T47D (cell line): ENCODE results near the gene MAN2A1.

Source experiments
- DNase-seq, 2 experiments: peaks; one replicate each; pipeline versions ENCODE4 v3.0.0 to v3.0.0-alpha.2; 2011 to 2012; ENCODE audit warnings: low read depth in 1 of 2, low spot score in 1 of 2
- JUND ChIP-seq: IDR thresholded peaks from 2 replicates; pipeline ENCODE4 v1.6.1; 2012; ENCODE audit warnings: low read depth
- in situ Hi-C: cut with HindIII; loops from 2 replicates; pipeline ENCODE4 v1.10.0; 2016; ENCODE audit warnings: low sequenced_read_pairs, low pct_unique_long_range_greater_than_20kb

MAN2A1 gene

GRCh38 chr5:109701792-109702191, 12.1 kb downstream of the MAN2A1 start:
- TF ChIP-seq JUND, result no peak
- DNase-seq, result no peak
- in situ Hi-C loops, result no loop called here

- no peak for TF ChIP-seq JUND
- no peak for DNase-seq
- in situ Hi-C loops, result no loop called here
These were observed 13.4 kb downstream of the MAN2A1 start for GRCh38 chr5:109703166-109703565.

GRCh38 chr5:109703829-109704228, 14.1 kb downstream of the MAN2A1 start:
- TF ChIP-seq JUND, result no peak
- DNase-seq, result no peak
- in situ Hi-C loops, result no loop called here

GRCh38 chr5:109704282-109704952, 14.7 kb downstream of the MAN2A1 start:
- no peak for DNase-seq
- no peak for TF ChIP-seq JUND
- in situ Hi-C loops, result no loop called here

- TF ChIP-seq JUND, result no peak
- no peak for DNase-seq
- in situ Hi-C loops, result no loop called here
These were observed 15.9 kb downstream of the MAN2A1 start for GRCh38 chr5:109705596-109705995.

- in situ Hi-C loops, result no loop called here
- TF ChIP-seq JUND, result no peak
- DNase-seq, result no peak
These were observed 16.4 kb downstream of the MAN2A1 start for GRCh38 chr5:109706095-109706494.

GRCh38 chr5:109707531-109707930, 17.8 kb downstream of the MAN2A1 start:
- TF ChIP-seq JUND, result no peak
- in situ Hi-C loops, result no loop called here
- no peak for DNase-seq

- DNase-seq, result no peak
- in situ Hi-C loops, result no loop called here
- no peak for TF ChIP-seq JUND
These were observed 19.1 kb downstream of the MAN2A1 start for GRCh38 chr5:109708813-109709212.

- in situ Hi-C loops, result no loop called here
- no peak for TF ChIP-seq JUND
- no peak for DNase-seq
These were observed 19.5 kb downstream of the MAN2A1 start for GRCh38 chr5:109709225-109709624.

- no peak for TF ChIP-seq JUND
- DNase-seq, result no peak
- in situ Hi-C loops, result no loop called here
These were observed 21.9 kb downstream of the MAN2A1 start for GRCh38 chr5:109711673-109712072.

- in situ Hi-C loops, result no loop called here
- no peak for DNase-seq
- no peak for TF ChIP-seq JUND
These were observed 23.7 kb downstream of the MAN2A1 start for GRCh38 chr5:109713453-109713852.

GRCh38 chr5:109714592-109714991, 24.9 kb downstream of the MAN2A1 start:
- no peak for TF ChIP-seq JUND
- DNase-seq, result no peak
- in situ Hi-C loops, result no loop called here

GRCh38 chr5:109718216-109718615, 28.5 kb downstream of the MAN2A1 start:
- in situ Hi-C loops, result no loop called here
- no peak for DNase-seq

GRCh38 chr5:109718632-109719031, 28.9 kb downstream of the MAN2A1 start:
- no peak for DNase-seq
- in situ Hi-C loops, result no loop called here
- TF ChIP-seq JUND, result no peak

More at GRCh38 chr5:109718216-109718615, 28.5 kb downstream of the MAN2A1 start:
- no peak for TF ChIP-seq JUND
